PC-3 (cell line): ENCODE measurements around the gene FSIP1. TPM values are rescaled to one million over a fixed set of nuclear protein-coding genes. Genes with fewer than 3 reads are reported as not detected.

Experiments used
- ATAC-seq: fragments of 200-7000 bp; cut with Tn5 transposase; 2 replicates; pipeline ENCODE4 v1.9.1; 2020; ENCODE audit warnings: mild to moderate bottlenecking, moderate library complexity
- BruUV-seq: library from RNA; stranded (reverse); fragments of 400-500 nt; replicated peaks from 2 replicates; lab custom pipeline; 2021; lab: Mats Ljungman, UMichigan
- CTCF ChIA-PET: fragments of 300-600 bp; sonication (Branson Sonifier 250); formaldehyde crosslinking; loops from one replicate; lab custom pipeline; 2022; ENCODE audit warnings: antibody characterized with exemption; lab: Charles Lee
- POLR2A ChIA-PET: fragments of 300-600 bp; sonication (Branson Sonifier 250); formaldehyde crosslinking; loops from one replicate; lab custom pipeline; 2022; ENCODE audit warnings: antibody characterized with exemption; ENCODE audit not compliant: unreplicated experiment; lab: Charles Lee
- DNase-seq: peaks from one replicate; pipeline ENCODE4 v3.0.0-alpha.2; 2015
- H2AFZ ChIP-seq: fragments of 300-600 bp; sonication (generic); 2 replicates; pipeline ENCODE4 v1.6.0; 2016; ENCODE audit warnings: antibody characterized with exemption, low read length
- H3F3A ChIP-seq: fragments of 300-600 bp; sonication (generic); one replicate; pipeline ENCODE4 v1.6.0; 2017; ENCODE audit warnings: antibody characterized with exemption, low read length, control low read depth, mild to moderate bottlenecking; ENCODE audit not compliant: unreplicated experiment
- H3K27ac ChIP-seq: fragments of 300-600 bp; sonication (generic); 2 replicates; pipeline ENCODE4 v1.5.1; 2016; ENCODE audit warnings: mild to moderate bottlenecking, low read length
- H3K27me3 ChIP-seq: fragments of 300-600 bp; sonication (generic); 2 replicates; pipeline ENCODE4 v1.6.1; 2016; ENCODE audit warnings: low read length, mixed read lengths
- H3K36me3 ChIP-seq: fragments of 300-600 bp; sonication (generic); 2 replicates; pipeline ENCODE4 v1.6.1; 2016; ENCODE audit warnings: low read depth, mixed run types, low read length, mixed read lengths
- H3K4me1 ChIP-seq: fragments of 300-600 bp; sonication (generic); 2 replicates; pipeline ENCODE4 v1.5.1; 2016; ENCODE audit warnings: low read length; ENCODE audit not compliant: insufficient read depth
- H3K4me2 ChIP-seq: fragments of 300-600 bp; sonication (generic); 2 replicates; pipeline ENCODE4 v1.6.0; 2016; ENCODE audit warnings: low read length
- H3K4me3 ChIP-seq: fragments of 300-600 bp; sonication (generic); 2 replicates; pipeline ENCODE4 v1.5.1; 2016; ENCODE audit warnings: mild to moderate bottlenecking, low read length, mixed read lengths
- H3K79me2 ChIP-seq: fragments of 300-600 bp; sonication (generic); 2 replicates; pipeline ENCODE4 v1.6.1; 2017; ENCODE audit warnings: low read length, mixed read lengths
- H3K9ac ChIP-seq: fragments of 300-600 bp; sonication (generic); 2 replicates; pipeline ENCODE4 v1.6.0; 2016; ENCODE audit warnings: mild to moderate bottlenecking, low read length
- H3K9me2 ChIP-seq: fragments of 300-600 bp; sonication (generic); replicated peaks from 2 replicates; pipeline ENCODE4 v1.6.1; 2016; ENCODE audit warnings: mixed run types, low read length, mixed read lengths
- H3K9me3 ChIP-seq: fragments of 300-600 bp; sonication (generic); 2 replicates; pipeline ENCODE4 v1.6.1; 2016; ENCODE audit warnings: low read length, mixed read lengths
- H4K20me1 ChIP-seq: fragments of 300-600 bp; sonication (generic); 2 replicates; pipeline ENCODE4 v1.6.1; 2016; ENCODE audit warnings: low read length, mixed read lengths
- CTCF ChIP-seq: fragments of 300-600 bp; sonication (generic); conservative IDR thresholded peaks from 2 replicates; pipeline ENCODE4 v1.5.1; 2017; ENCODE audit warnings: antibody characterized with exemption, low read depth, mild to moderate bottlenecking, low read length
- EZH2 ChIP-seq: fragments of 300-600 bp; sonication (generic); IDR thresholded peaks from one replicate; pipeline ENCODE4 v1.6.1; 2017; ENCODE audit warnings: antibody characterized with exemption, mild to moderate bottlenecking, low read length; ENCODE audit not compliant: unreplicated experiment
- EZH2phosphoT487 ChIP-seq: fragments of 300-600 bp; sonication (generic); IDR thresholded peaks from 2 replicates; pipeline ENCODE4 v1.6.1; 2018; ENCODE audit warnings: mild to moderate bottlenecking, antibody characterized with exemption, low read length, borderline replicate concordance
- intact Hi-C: fragments of 100-400 bp; cut with micrococcal nuclease; formaldehyde crosslinking; loops from 2 replicates; pipeline ENCODE4 v1.9.0; 2023
- total RNA-seq: library from RNA; depleted of rRNA; stranded (reverse); fragments of >200 nt; gene quantifications from 2 replicates; pipeline ENCODE4 v1.2.3, GENCODE V29; 2014

Gene FSIP1
- total RNA-seq, 1 experiment from 2014 or later, result 0.07 TPM

GRCh38 chr15:39651881-39652280 is 130.8 kb downstream of the FSIP1 start:
- no peaks in the 10 kb centered on the region for H3K27me3 ChIP-seq
- DNase-seq (no peak), ATAC-seq (no peak)
- H3K4me1 ChIP-seq, result peaks cover 2% of the 10 kb centered on the region; the same call in 1 of the 2 replicates
- H3F3A ChIP-seq, result no peaks in the 10 kb centered on the region
- H4K20me1 ChIP-seq, result no peaks in the 10 kb centered on the region
- no peak overlapping the region for H3K27ac ChIP-seq
- no peak overlapping the region for H2AFZ ChIP-seq
- no peaks in the 10 kb centered on the region for H3K79me2 ChIP-seq
- no peaks in the 10 kb centered on the region for H3K9me3 ChIP-seq
- H3K4me2 ChIP-seq, result no peak overlapping the region
- no peaks in the 10 kb centered on the region for H3K36me3 ChIP-seq
- TF ChIP-seq CTCF (no peak), EZH2 (no peak), EZH2phosphoT487 (no peak)
- H3K9me2 ChIP-seq, result no peaks in the 10 kb centered on the region
- H3K4me3 ChIP-seq, result no peak overlapping the region
- BruUV-seq, result no TSS peak
- CTCF ChIA-PET, result no interaction called here
- H3K9ac ChIP-seq, result no peak overlapping the region
- intact Hi-C loops, result no loop called here
- POLR2A ChIA-PET, result no interaction called here

- Histone ChIP-seq H3K4me2 (no peak overlapping the region), H3K9me3 (no peaks in the 10 kb centered on the region), H3F3A (no peaks in the 10 kb centered on the region), H3K4me1 (no peaks in the 10 kb centered on the region), H3K27me3 (no peaks in the 10 kb centered on the region), H3K27ac (no peak overlapping the region), H3K9ac (no peak overlapping the region), H4K20me1 (no peaks in the 10 kb centered on the region), H3K9me2 (no peaks in the 10 kb centered on the region), H3K36me3 (no peaks in the 10 kb centered on the region), H2AFZ (no peak overlapping the region), H3K79me2 (no peaks in the 10 kb centered on the region), H3K4me3 (no peak overlapping the region)
- no TSS peak for BruUV-seq
- no peak for DNase-seq
- intact Hi-C loops, result no loop called here
- no peak for ATAC-seq
- TF ChIP-seq CTCF (no peak), EZH2phosphoT487 (no peak), EZH2 (no peak)
- POLR2A ChIA-PET, result no interaction called here
- CTCF ChIA-PET, result no interaction called here
Observed at GRCh38 chr15:39651295-39651694, 131.3 kb downstream of the FSIP1 start.

GRCh38 chr15:39649757-39650156 is 132.9 kb downstream of the FSIP1 start:
- CTCF ChIA-PET, result no interaction called here

More at GRCh38 chr15:39649757-39650156, 132.9 kb downstream of the FSIP1 start:
- no peaks in the 10 kb centered on the region for H3K9me3 ChIP-seq
- H2AFZ ChIP-seq, result no peak overlapping the region
- H3K9me2 ChIP-seq, result no peaks in the 10 kb centered on the region
- H4K20me1 ChIP-seq, result no peaks in the 10 kb centered on the region
- no peaks in the 10 kb centered on the region for H3K4me1 ChIP-seq
- no peak overlapping the region for H3K4me3 ChIP-seq
- BruUV-seq, result no TSS peak
- no peak for DNase-seq
- no peaks in the 10 kb centered on the region for H3K36me3 ChIP-seq
- no peaks in the 10 kb centered on the region for H3F3A ChIP-seq
- H3K27ac ChIP-seq, result no peak overlapping the region
- TF ChIP-seq CTCF (no peak), EZH2phosphoT487 (no peak), EZH2 (no peak)
- H3K27me3 ChIP-seq, result no peaks in the 10 kb centered on the region
- POLR2A ChIA-PET, result no interaction called here
- no peaks in the 10 kb centered on the region for H3K79me2 ChIP-seq
- no peak overlapping the region for H3K4me2 ChIP-seq
- no peak overlapping the region for H3K9ac ChIP-seq
- intact Hi-C loops, result no loop called here
- no peak for ATAC-seq
